ENCODE measurements around the gene LMBR1. TPM values are rescaled to one million over a fixed set of nuclear protein-coding genes. Genes with fewer than 3 reads are reported as not detected.

The LMBR1 gene
- total and polyA plus RNA-seq, 2 of the 13 experiments (the other 11 are each of a cell fraction or from before 2014, with no cell fraction given) = 20.9 to 39.6 TPM

DNA sequence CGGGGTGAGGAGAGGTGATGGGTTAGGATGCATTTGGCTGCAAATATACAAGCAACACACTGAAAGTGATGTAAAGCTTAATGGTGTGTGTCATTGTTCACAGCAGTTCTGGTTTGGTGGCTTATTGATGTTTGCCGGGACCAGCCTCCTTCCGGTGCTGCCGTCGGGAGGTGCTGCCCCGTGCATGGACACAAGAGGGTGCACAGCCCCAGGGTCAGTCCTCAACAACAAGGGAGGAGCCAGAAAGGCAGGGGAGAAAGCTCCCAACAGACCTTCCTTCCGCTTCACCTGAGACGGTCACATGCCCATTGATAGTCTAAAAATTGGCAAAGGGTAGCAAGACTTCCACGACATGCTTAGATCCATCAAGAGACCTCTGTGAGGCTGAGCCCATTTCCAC, 242.9 kb downstream of the LMBR1 start (continued):
- no peak for TF ChIP-seq MAZ (IDR thresholded peaks at IDR 0.05; ENCODE audit: borderline replicate concordance, low read depth, low read length)
- TF ChIP-seq MAZ (CRISPR knock-in tag; IDR thresholded peaks at IDR 0.05; ENCODE audit: low read depth) = no peak
- no peak for TF ChIP-seq ISX (CRISPR knock-in tag; conservative IDR thresholded peaks at IDR 0.05)
- no peak for TF ChIP-seq HOXA7 (CRISPR knock-in tag; IDR thresholded peaks at IDR 0.05)
- TF ChIP-seq SP1 (IDR thresholded peaks at IDR 0.05) = no peak
- no peak for TF ChIP-seq SP1 (CRISPR knock-in tag; IDR thresholded peaks at IDR 0.05)
- TF ChIP-seq, protein P1, sequence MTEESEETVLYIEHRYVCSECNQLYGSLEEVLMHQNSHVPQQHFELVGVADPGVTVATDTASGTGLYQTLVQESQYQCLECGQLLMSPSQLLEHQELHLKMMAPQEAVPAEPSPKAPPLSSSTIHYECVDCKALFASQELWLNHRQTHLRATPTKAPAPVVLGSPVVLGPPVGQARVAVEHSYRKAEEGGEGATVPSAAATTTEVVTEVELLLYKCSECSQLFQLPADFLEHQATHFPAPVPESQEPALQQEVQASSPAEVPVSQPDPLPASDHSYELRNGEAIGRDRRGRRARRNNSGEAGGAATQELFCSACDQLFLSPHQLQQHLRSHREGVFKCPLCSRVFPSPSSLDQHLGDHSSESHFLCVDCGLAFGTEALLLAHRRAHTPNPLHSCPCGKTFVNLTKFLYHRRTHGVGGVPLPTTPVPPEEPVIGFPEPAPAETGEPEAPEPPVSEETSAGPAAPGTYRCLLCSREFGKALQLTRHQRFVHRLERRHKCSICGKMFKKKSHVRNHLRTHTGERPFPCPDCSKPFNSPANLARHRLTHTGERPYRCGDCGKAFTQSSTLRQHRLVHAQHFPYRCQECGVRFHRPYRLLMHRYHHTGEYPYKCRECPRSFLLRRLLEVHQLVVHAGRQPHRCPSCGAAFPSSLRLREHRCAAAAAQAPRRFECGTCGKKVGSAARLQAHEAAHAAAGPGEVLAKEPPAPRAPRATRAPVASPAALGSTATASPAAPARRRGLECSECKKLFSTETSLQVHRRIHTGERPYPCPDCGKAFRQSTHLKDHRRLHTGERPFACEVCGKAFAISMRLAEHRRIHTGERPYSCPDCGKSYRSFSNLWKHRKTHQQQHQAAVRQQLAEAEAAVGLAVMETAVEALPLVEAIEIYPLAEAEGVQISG (CRISPR knock-in tag; IDR thresholded peaks at IDR 0.05) = peak; percentile 16; the same call in 1 of the 2 replicates
- no peak for TF ChIP-seq CREB1 (IDR thresholded peaks at IDR 0.05)
- no peak for TF ChIP-seq CREB1 (CRISPR knock-in tag; IDR thresholded peaks at IDR 0.05)
- no peak for TF ChIP-seq ZNF776 (CRISPR knock-in tag; IDR thresholded peaks at IDR 0.05)
- TF ChIP-seq, protein P2, sequence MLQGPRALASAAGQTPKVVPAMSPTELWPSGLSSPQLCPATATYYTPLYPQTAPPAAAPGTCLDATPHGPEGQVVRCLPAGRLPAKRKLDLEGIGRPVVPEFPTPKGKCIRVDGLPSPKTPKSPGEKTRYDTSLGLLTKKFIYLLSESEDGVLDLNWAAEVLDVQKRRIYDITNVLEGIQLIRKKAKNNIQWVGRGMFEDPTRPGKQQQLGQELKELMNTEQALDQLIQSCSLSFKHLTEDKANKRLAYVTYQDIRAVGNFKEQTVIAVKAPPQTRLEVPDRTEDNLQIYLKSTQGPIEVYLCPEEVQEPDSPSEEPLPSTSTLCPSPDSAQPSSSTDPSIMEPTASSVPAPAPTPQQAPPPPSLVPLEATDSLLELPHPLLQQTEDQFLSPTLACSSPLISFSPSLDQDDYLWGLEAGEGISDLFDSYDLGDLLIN (CRISPR knock-in tag; IDR thresholded peaks at IDR 0.05; ENCODE audit: borderline replicate concordance) = no peak
- no peak; the same call in 1 of the 2 replicates for TF ChIP-seq RCOR2 (CRISPR knock-in tag; IDR thresholded peaks at IDR 0.05)
- TF ChIP-seq ZNF543 (CRISPR knock-in tag; IDR thresholded peaks at IDR 0.05) = no peak
- TF ChIP-seq, protein P3, sequence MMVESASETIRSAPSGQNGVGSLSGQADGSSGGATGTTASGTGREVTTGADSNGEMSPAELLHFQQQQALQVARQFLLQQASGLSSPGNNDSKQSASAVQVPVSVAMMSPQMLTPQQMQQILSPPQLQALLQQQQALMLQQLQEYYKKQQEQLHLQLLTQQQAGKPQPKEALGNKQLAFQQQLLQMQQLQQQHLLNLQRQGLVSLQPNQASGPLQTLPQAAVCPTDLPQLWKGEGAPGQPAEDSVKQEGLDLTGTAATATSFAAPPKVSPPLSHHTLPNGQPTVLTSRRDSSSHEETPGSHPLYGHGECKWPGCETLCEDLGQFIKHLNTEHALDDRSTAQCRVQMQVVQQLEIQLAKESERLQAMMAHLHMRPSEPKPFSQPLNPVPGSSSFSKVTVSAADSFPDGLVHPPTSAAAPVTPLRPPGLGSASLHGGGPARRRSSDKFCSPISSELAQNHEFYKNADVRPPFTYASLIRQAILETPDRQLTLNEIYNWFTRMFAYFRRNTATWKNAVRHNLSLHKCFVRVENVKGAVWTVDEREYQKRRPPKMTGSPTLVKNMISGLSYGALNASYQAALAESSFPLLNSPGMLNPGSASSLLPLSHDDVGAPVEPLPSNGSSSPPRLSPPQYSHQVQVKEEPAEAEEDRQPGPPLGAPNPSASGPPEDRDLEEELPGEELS (CRISPR knock-in tag; IDR thresholded peaks at IDR 0.05) = 0 out of 2 replicates have a peak, but pooled peaks have one; percentile 23
- no peak for TF ChIP-seq HIVEP1 (CRISPR knock-in tag; IDR thresholded peaks at IDR 0.05)
- TF ChIP-seq TCF7L2 (IDR thresholded peaks at IDR 0.05; ENCODE audit: low read depth, low read length) = no peak
- TF ChIP-seq MATR3 (CRISPR knock-in tag; IDR thresholded peaks at IDR 0.05) = no peak
- no peak for TF ChIP-seq ZNF446 (CRISPR knock-in tag; IDR thresholded peaks at IDR 0.05)
- TF ChIP-seq, protein P4, sequence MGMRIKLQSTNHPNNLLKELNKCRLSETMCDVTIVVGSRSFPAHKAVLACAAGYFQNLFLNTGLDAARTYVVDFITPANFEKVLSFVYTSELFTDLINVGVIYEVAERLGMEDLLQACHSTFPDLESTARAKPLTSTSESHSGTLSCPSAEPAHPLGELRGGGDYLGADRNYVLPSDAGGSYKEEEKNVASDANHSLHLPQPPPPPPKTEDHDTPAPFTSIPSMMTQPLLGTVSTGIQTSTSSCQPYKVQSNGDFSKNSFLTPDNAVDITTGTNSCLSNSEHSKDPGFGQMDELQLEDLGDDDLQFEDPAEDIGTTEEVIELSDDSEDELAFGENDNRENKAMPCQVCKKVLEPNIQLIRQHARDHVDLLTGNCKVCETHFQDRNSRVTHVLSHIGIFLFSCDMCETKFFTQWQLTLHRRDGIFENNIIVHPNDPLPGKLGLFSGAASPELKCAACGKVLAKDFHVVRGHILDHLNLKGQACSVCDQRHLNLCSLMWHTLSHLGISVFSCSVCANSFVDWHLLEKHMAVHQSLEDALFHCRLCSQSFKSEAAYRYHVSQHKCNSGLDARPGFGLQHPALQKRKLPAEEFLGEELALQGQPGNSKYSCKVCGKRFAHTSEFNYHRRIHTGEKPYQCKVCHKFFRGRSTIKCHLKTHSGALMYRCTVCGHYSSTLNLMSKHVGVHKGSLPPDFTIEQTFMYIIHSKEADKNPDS (CRISPR knock-in tag; IDR thresholded peaks at IDR 0.05) = no peak
- TF ChIP-seq TBX3 (IDR thresholded peaks at IDR 0.05; ENCODE audit: borderline replicate concordance) = no peak
- TF ChIP-seq ZNF839 (CRISPR knock-in tag; IDR thresholded peaks at IDR 0.05; ENCODE audit: borderline replicate concordance) = no peak
- TF ChIP-seq BORCS8-MEF2B (CRISPR knock-in tag; IDR thresholded peaks at IDR 0.05) = no peak
- no peak for TF ChIP-seq MBNL3 (CRISPR knock-in tag; conservative IDR thresholded peaks at IDR 0.05)
- no peak for TF ChIP-seq RNF2 (conservative IDR thresholded peaks at IDR 0.05; ENCODE audit: low read depth)
- TF ChIP-seq LCORL (IDR thresholded peaks at IDR 0.05) = no peak
- no peak for TF ChIP-seq LCORL (CRISPR knock-in tag; IDR thresholded peaks at IDR 0.05)

Data from HepG2 (cell line).